Pancreas (tissue), 10 donors: ENCODE results near the gene TYK2. TPM values are rescaled to one million over a fixed set of nuclear protein-coding genes. Genes with fewer than 3 reads are reported as not detected.
A peak's percentile ranks its signal among the peaks of the same experiment; 100 is the strongest.

Source experiments
- ATAC-seq, 4 donors: fragments of 200-7000 bp; cut with Tn5 transposase; one replicate each; pipeline versions ENCODE4 v1.8.0 to v1.9.1; 2020; ENCODE audit warnings: mild to moderate bottlenecking in 4 of 4, moderate library complexity in 4 of 4
- DNase-seq, 6 donors: peaks; one replicate each; pipeline ENCODE4 v3.0.0-alpha.2; 2020
- FAIRE-seq: peaks from 2 replicates; lab custom pipeline; 2012; peaks lifted over from hg19 to GRCh38; lab: Jason Lieb, UNC
- H3K27ac ChIP-seq, 4 donors: fragments of 200-600 bp; sonication (generic); 1 replicate in 3 of 4; 2 replicates in 1 of 4; pipeline versions ENCODE4 v1.5.0 to v1.8.0; 2020
- H3K27me3 ChIP-seq, 4 donors: fragments of 200-600 bp; one replicate each; pipeline ENCODE4 v1.8.0; 2021
- H3K36me3 ChIP-seq, 3 donors: fragments of 200-600 bp; sonication (generic) in 1 of 3; one replicate each; pipeline versions ENCODE4 v1.5.0 to v1.8.0; 2020 to 2021
- H3K4me1 ChIP-seq, 3 donors: fragments of 200-600 bp; one replicate each; pipeline ENCODE4 v1.8.0; 2021
- H3K4me3 ChIP-seq, 4 donors: fragments of 200-600 bp; sonication (generic) in 2 of 4; one replicate each; pipeline versions ENCODE4 v1.5.0 to v1.8.0; 2020 to 2021
- H3K9me3 ChIP-seq, 4 donors: fragments of 200-600 bp; one replicate each; pipeline ENCODE4 v1.8.0; 2021
- CTCF ChIP-seq, 4 donors: fragments of 200-600 bp; sonication (generic) in 3 of 4; IDR thresholded peaks; one replicate each; pipeline versions ENCODE4 v1.5.0 to v1.8.0; 2021; ENCODE audit warnings: antibody characterized with exemption in 4 of 4
- WGBS, 2 donors: extraction: QIAGEN DNeasy Blood & Tissue Kit; methylation state at CpG; one replicate each; pipeline ENCODE4 v1.1.7; 2013; 5-methylcytosine and 5-hydroxymethylcytosine counted together
- intact Hi-C, 3 donors: fragments of 100-400 bp; cut with DNase I; formaldehyde crosslinking; loops; one replicate each; pipeline versions ENCODE4 v1.11.1 to v1.14.2; 2022
- polyA plus RNA-seq, 2 donors: library from polyadenylated mRNA; stranded (reverse); fragments of 200-250 nt; gene quantifications; one replicate each; pipeline ENCODE4 v1.2.3, GENCODE V29; 2013
- total RNA-seq, 6 donors: library from RNA; stranded (reverse); fragmentation: NEBNext Ultra II Directional in 4 of 6; extraction: Animal tissue kit (Norgen Biotek cat#: 25700) in 4 of 6; gene quantifications; one replicate each; pipeline versions ENCODE4 v1.2.1 to v1.2.4, GENCODE V29; 2021 to 2023
- donor health status: healthy with polysubstance abuse.
- donor health status: DM: no; HTN: no; CAD: no; lungs with moderate emphysema.
- donor health status: DM: no; HTN: no; CAD: no.
- donor health status: control.
- donor health status: control.
- donor health status: Bipolar disorder and iron deficiency.
- donor health status: DM: yes; HTN: yes; CAD: no.
- donor health status: DM: no; HTN: no; CAD: no.
- donor health status: DM: no; HTN: no; CAD: no.
- donor health status: DM: yes; HTN: yes; CAD: no.

TYK2 gene
- total and polyA plus RNA-seq, 8 donors = 42.5 to 302 (median 57.6) TPM

GRCh38 chr19:10422846-10423245, 42.5 kb upstream of the TYK2 start:
- no peak for ATAC-seq
- Histone ChIP-seq H3K27me3 (peaks cover 0 to 18% (median 3%) of the 10 kb centered on the region in 4 donors), H3K4me1 (peaks cover 0 to 22% (median 0%) of the 10 kb centered on the region in 3 donors), H3K4me3 (no peak overlapping the region), H3K27ac (no peak overlapping the region), H3K9me3 (no peaks in the 10 kb centered on the region), H3K36me3 (no peaks in the 10 kb centered on the region)
- WGBS, 2 donors = 72 to 79% methylated on average over 3 of the region's 3 CpGs
- TF ChIP-seq CTCF (IDR thresholded peaks at IDR 0.05) = no peak
- no peak for FAIRE-seq
- intact Hi-C loops = no loop called here
- DNase-seq = no peak

- 53 to 54% methylated on average over 4 of the region's 4 CpGs for WGBS, 2 donors
- H3K27me3 ChIP-seq = peaks cover 0 to 18% (median 3%) of the 10 kb centered on the region in 4 donors
- DNase-seq (no peak), FAIRE-seq (no peak), ATAC-seq (no peak)
- intact Hi-C loops = no loop called here
- H3K4me3 ChIP-seq = no peak overlapping the region
- no peaks in the 10 kb centered on the region for H3K9me3 ChIP-seq
- no peak for TF ChIP-seq CTCF (IDR thresholded peaks at IDR 0.05)
- H3K27ac ChIP-seq = no peak overlapping the region
- H3K36me3 ChIP-seq = no peaks in the 10 kb centered on the region
- peaks cover 0 to 22% (median 0%) of the 10 kb centered on the region in 3 donors for H3K4me1 ChIP-seq
Observed at GRCh38 chr19:10422046-10422461, 41.7 kb upstream of the TYK2 start.

GRCh38 chr19:10421240-10422045, 41.1 kb upstream of the TYK2 start:
- no peak for DNase-seq
- Histone ChIP-seq H3K4me1 (peaks cover 0 to 22% (median 0%) of the 10 kb centered on the region in 3 donors), H3K9me3 (no peaks in the 10 kb centered on the region), H3K4me3 (no peak overlapping the region), H3K27ac (no peak overlapping the region), H3K27me3 (peaks cover 0 to 18% (median 3%) of the 10 kb centered on the region in 4 donors), H3K36me3 (no peaks in the 10 kb centered on the region)
- no peak for TF ChIP-seq CTCF (IDR thresholded peaks at IDR 0.05)
- WGBS, 2 donors = 24 to 26% methylated on average over 17 of the region's 17 CpGs
- no peak for FAIRE-seq
- no peak for ATAC-seq
- intact Hi-C loops = no loop called here

- ATAC-seq (no peak), DNase-seq (peak in 1 of 6 donors; percentile 81), FAIRE-seq (no peak)
- 1 to 2% methylated on average over 69 to 100 of the region's 104 CpGs for WGBS, 2 donors
- H3K27ac ChIP-seq = no peak within 1 kb of the TSS
- H3K36me3 ChIP-seq = no peaks in the 10 kb centered on the region
- no peaks in the 10 kb centered on the region for H3K9me3 ChIP-seq
- TF ChIP-seq CTCF (IDR thresholded peaks at IDR 0.05) = no peak
- peaks cover 0 to 18% (median 3%) of the 10 kb centered on the region in 4 donors for H3K27me3 ChIP-seq
- peaks cover 4 to 22% (median 4%) of the 10 kb centered on the region in 3 donors for H3K4me1 ChIP-seq
- H3K4me3 ChIP-seq = peak within 1 kb of the TSS in 1 of 4 donors; percentile 26
- intact Hi-C loops = no loop called here
Observed at GRCh38 chr19:10420444-10421239, 40.3 kb upstream of the TYK2 start, which contains the start of gene PDE4A. PDE4A (plus strand) TSS chr19:10420538; CDS start chr19:10420765, 227 bp downstream.
